ENCODE measurements around the gene MRM2. TPM values are rescaled to one million over a fixed set of nuclear protein-coding genes. Genes with fewer than 3 reads are reported as not detected.

The MRM2 gene
- total RNA-seq, 1 donor, result 19.0 TPM

- no peak for TF ChIP-seq CTCF (IDR thresholded peaks at IDR 0.05; ENCODE audit: insufficient read depth, low read depth, low read length)
- DNase-seq (ENCODE audit: low read depth), result no peak
- no peak overlapping the region for H3K4me3 ChIP-seq (ENCODE audit: low read depth, low read length)
These were observed 24.1 kb downstream of the MRM2 start for GRCh38 chr7:2217716-2218443.

GRCh38 chr7:2217206-2217605, 24.8 kb downstream of the MRM2 start:
- no peak overlapping the region for H3K4me3 ChIP-seq (ENCODE audit: low read depth, low read length)
- no peak for DNase-seq (ENCODE audit: low read depth)
- TF ChIP-seq CTCF (IDR thresholded peaks at IDR 0.05; ENCODE audit: insufficient read depth, low read depth, low read length), result no peak

- TF ChIP-seq CTCF (IDR thresholded peaks at IDR 0.05; ENCODE audit: insufficient read depth, low read depth, low read length), result no peak
- no peak overlapping the region for H3K4me3 ChIP-seq (ENCODE audit: low read depth, low read length)
- DNase-seq (ENCODE audit: low read depth), result no peak
These were observed 26.2 kb downstream of the MRM2 start for GRCh38 chr7:2215851-2216250.

GRCh38 chr7:2214636-2215035, 27.4 kb downstream of the MRM2 start:
- no peak overlapping the region for H3K4me3 ChIP-seq (ENCODE audit: low read depth, low read length)
- no peak for TF ChIP-seq CTCF (IDR thresholded peaks at IDR 0.05; ENCODE audit: insufficient read depth, low read depth, low read length)
- no peak for DNase-seq (ENCODE audit: low read depth)

GRCh38 chr7:2213551-2214215, 28.3 kb downstream of the MRM2 start:
- TF ChIP-seq CTCF (IDR thresholded peaks at IDR 0.05; ENCODE audit: insufficient read depth, low read depth, low read length), result no peak
- H3K4me3 ChIP-seq (ENCODE audit: low read depth, low read length), result no peak overlapping the region
- no peak for DNase-seq (ENCODE audit: low read depth)

- DNase-seq (ENCODE audit: low read depth), result no peak
- no peak for TF ChIP-seq CTCF (IDR thresholded peaks at IDR 0.05; ENCODE audit: insufficient read depth, low read depth, low read length)
- no peak overlapping the region for H3K4me3 ChIP-seq (ENCODE audit: low read depth, low read length)
These were observed 29.1 kb downstream of the MRM2 start for GRCh38 chr7:2212906-2213305.
